Measurements from ENCODE around the gene LIFR.

DNA sequence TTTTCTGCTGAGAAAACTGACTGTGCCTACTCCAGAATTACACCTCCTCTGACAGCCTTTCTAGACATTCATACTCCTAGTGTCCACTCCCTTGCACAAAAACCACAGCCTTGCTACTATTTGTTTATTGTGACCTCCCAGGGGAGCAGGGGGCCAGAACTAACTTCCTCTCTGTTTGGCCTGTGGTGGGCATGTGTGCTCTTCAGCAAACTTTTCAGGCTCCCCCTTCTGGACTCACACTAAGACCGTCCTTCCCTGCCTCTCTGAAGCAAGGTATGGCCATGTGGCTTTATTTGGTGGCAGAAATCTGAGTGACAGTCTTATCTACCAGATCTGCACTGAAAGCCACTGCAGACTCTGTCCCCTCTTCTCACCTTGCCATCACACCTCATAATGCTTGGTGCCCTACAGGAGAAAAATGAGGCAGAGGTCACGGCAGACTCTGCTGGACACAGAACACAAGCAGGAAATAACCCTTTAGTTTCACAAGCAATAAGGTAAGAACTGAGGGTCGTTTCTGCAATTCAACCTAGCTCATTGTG, 28.2 kb downstream of the LIFR start:
- TF ChIP-seq, protein P1, sequence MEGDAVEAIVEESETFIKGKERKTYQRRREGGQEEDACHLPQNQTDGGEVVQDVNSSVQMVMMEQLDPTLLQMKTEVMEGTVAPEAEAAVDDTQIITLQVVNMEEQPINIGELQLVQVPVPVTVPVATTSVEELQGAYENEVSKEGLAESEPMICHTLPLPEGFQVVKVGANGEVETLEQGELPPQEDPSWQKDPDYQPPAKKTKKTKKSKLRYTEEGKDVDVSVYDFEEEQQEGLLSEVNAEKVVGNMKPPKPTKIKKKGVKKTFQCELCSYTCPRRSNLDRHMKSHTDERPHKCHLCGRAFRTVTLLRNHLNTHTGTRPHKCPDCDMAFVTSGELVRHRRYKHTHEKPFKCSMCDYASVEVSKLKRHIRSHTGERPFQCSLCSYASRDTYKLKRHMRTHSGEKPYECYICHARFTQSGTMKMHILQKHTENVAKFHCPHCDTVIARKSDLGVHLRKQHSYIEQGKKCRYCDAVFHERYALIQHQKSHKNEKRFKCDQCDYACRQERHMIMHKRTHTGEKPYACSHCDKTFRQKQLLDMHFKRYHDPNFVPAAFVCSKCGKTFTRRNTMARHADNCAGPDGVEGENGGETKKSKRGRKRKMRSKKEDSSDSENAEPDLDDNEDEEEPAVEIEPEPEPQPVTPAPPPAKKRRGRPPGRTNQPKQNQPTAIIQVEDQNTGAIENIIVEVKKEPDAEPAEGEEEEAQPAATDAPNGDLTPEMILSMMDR (IDR thresholded peaks at IDR 0.05), result no peak
- no peak for TF ChIP-seq POLR2A (IDR thresholded peaks at IDR 0.05)
